SK-N-MC (cell line): ENCODE data around the gene MTFR1L.
A peak's percentile ranks its signal among the peaks of the same experiment; 100 is the strongest.

Source experiments
- DNase-seq: peaks from one replicate; pipeline ENCODE4 v3.0.0-alpha.2; 2011; ENCODE audit warnings: low read depth, low spot score
- H3K27ac ChIP-seq: fragments of 200-600 bp; sonication (generic); 2 replicates; pipeline ENCODE4 v1.5.1; 2016; ENCODE audit warnings: mixed run types
- H3K36me3 ChIP-seq: fragments of 200-600 bp; sonication (generic); 2 replicates; pipeline ENCODE4 v1.6.1; 2017; ENCODE audit warnings: antibody characterized with exemption, low read length, mixed read lengths; ENCODE audit not compliant: insufficient read depth
- H3K4me3 ChIP-seq: fragments of 200-600 bp; sonication (generic); 2 replicates; pipeline ENCODE4 v1.5.1; 2016
- H3K9ac ChIP-seq: fragments of 200-600 bp; sonication (generic); 2 replicates; pipeline ENCODE4 v1.8.0; 2017; ENCODE audit warnings: mixed run types, mixed read lengths; ENCODE audit not compliant: insufficient read length
- H3K9me3 ChIP-seq: fragments of 200-600 bp; sonication (generic); 2 replicates; pipeline ENCODE4 v1.6.1; 2017; ENCODE audit warnings: low read depth, mild to moderate bottlenecking, antibody characterized with exemption, low read length, moderate library complexity, mixed read lengths
- EZH2 ChIP-seq: fragments of 200-600 bp; sonication (generic); IDR thresholded peaks from one replicate; pipeline ENCODE4 v1.6.1; 2017; ENCODE audit warnings: antibody characterized with exemption
- FOXP2 ChIP-seq: optimal IDR thresholded peaks from 2 replicates; pipeline ENCODE3; 2011; ENCODE audit warnings: mild to moderate bottlenecking, moderate library complexity; ENCODE audit not compliant: insufficient read depth; ENCODE audit errors: extremely low read length, control extremely low read depth
- POLR2AphosphoS5 ChIP-seq: IDR thresholded peaks from 2 replicates; pipeline ENCODE4 v1.6.1; 2012; ENCODE audit warnings: mild to moderate bottlenecking, low read depth, low read length, borderline replicate concordance

The MTFR1L gene

DNA sequence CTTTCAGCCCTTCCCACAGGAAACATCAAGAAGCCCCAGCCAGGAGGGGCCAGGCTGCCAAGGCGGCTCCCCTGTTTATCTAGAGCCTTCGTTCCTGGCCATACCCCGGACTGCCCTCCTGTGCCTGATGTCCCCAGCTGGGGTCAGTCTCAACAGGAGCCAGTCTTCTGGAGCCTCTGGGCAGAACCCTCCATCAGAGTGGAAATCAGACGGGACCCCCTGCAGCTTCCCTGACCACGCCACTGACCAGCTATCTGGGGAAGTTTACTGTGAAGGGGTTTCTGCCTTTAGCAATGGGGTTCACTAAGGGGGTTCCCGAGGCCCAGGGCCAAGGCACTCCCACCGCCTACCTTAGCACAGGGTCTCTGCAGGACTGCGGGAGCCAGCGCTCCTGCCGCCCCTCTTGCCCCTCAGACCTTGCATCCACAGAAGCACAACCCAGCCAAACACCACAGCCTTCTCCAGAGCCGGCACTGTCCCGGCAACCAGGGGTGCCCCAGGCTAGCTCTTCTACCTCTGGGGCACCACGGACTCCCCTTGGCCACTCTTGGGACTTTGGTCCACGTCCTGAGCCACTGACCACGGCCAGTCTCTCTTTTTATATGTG, 3.5 kb upstream of the MTFR1L start:
- Histone ChIP-seq H3K9ac (no peak overlapping the region), H3K4me3 (no peak overlapping the region), H3K36me3 (no peaks in the 10 kb centered on the region), H3K9me3 (no peaks in the 10 kb centered on the region), H3K27ac (no peak overlapping the region)
- DNase-seq = no peak
- TF ChIP-seq POLR2AphosphoS5 = no peak
- TF ChIP-seq FOXP2 = no peak
- no peak for TF ChIP-seq EZH2

- H3K27ac ChIP-seq = peak overlapping the region; percentile 86; the same call in 1 of the 2 replicates
- TF ChIP-seq EZH2 (no peak), FOXP2 (no peak), POLR2AphosphoS5 (no peak)
- H3K9me3 ChIP-seq = no peaks in the 10 kb centered on the region
- H3K36me3 ChIP-seq = no peaks in the 10 kb centered on the region
- H3K9ac ChIP-seq = peak overlapping the region; percentile 90
- no peak for DNase-seq
- peak overlapping the region; percentile 98 for H3K4me3 ChIP-seq
These were observed 1.8 kb upstream of the MTFR1L start for GRCh38 chr1:25817840-25818501.

GRCh38 chr1:25818569-25818968, 1.2 kb upstream of the MTFR1L start:
- peak overlapping the region; percentile 98 for H3K4me3 ChIP-seq
- no peaks in the 10 kb centered on the region for H3K36me3 ChIP-seq
- H3K9ac ChIP-seq = peak overlapping the region; percentile 90
- H3K27ac ChIP-seq = peak overlapping the region; percentile 86
- no peak for DNase-seq
- H3K9me3 ChIP-seq = no peaks in the 10 kb centered on the region
- TF ChIP-seq POLR2AphosphoS5 (no peak), FOXP2 (no peak), EZH2 (no peak)

DNA sequence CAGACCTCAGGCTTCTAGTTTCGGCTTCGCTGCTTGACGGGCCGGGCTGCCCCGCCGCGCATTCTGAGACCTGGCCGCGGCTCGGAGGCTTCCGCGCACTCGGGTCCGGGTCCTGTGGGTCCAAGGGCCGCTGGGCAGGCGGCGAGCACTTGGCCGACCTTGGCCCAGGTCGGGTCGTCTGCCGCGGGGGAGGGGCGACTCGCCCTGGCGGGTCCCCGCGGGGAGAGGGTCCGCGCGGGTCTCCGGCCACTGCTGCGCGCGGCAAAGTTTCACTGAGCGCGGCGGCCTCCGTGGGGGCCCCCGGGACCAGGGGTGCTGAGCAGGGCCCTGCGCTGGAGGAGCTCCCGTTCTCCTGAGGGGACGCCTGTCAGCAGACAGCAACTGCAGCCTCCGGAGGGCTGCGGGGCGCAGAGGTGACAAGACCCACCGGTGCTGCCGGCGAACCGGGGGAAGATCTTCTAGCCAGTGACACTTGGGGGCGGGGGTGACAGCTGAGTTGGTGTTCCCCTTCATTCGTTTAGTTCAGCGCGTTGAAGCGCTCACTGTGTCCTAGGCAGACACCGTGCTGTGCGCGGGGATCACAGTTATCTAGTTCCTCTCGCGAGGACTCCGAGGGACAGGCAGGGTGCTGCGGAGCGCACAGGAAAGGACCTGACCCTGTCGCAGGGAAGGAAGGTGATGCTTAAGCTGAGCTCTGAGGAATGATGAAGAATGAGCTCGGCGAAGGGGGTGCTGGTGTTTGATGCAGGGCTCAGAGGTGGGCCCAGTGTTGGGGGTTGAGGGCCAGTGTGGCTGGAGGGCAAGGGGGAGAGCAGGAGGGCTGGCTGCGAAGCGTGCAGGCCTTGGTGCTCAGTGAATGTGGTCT, 725 bp downstream of the MTFR1L start:
- H3K27ac ChIP-seq = no peak overlapping the region; the same call in 1 of the 2 replicates
- TF ChIP-seq FOXP2 = no peak
- 0 out of 2 replicates have a peak, but pooled peaks have one; percentile 7 for TF ChIP-seq POLR2AphosphoS5
- no peak for TF ChIP-seq EZH2
- peak overlapping the region; percentile 90 for H3K9ac ChIP-seq
- DNase-seq = no peak
- H3K36me3 ChIP-seq = no peaks in the 10 kb centered on the region
- H3K4me3 ChIP-seq = peak overlapping the region; percentile 98
- H3K9me3 ChIP-seq = no peaks in the 10 kb centered on the region

GRCh38 chr1:25821112-25821476, 1.3 kb downstream of the MTFR1L start:
- H3K9ac ChIP-seq = peak overlapping the region; percentile 90
- H3K9me3 ChIP-seq = no peaks in the 10 kb centered on the region
- no peak for TF ChIP-seq FOXP2
- TF ChIP-seq POLR2AphosphoS5 = no peak
- TF ChIP-seq EZH2 = no peak
- H3K36me3 ChIP-seq = no peaks in the 10 kb centered on the region; the same call in 1 of the 2 replicates
- DNase-seq = no peak
- peak overlapping the region; percentile 98 for H3K4me3 ChIP-seq
- H3K27ac ChIP-seq = no peak overlapping the region

DNA sequence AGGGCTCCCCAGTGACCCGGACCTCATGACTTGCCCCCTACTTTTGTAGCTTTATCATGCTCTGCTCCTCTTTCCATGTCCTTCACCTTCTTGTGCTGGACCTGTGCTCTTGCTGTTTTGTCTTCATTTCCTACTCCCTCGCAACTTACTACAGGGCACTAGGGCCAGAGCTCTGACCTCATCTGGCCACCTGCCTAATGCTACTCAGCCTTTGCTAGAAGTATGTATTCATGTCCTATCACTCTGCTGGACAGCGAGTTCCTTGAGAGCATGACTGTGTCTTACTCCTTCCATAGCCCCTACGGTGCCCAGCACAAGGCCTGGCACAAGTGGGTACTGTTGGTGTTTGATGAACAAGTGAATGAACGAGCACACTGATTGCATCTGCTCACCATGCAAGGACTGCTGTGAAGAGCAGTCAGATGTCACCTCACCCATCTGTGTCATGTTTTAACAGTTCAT, 1.9 kb downstream of the MTFR1L start:
- Histone ChIP-seq H3K36me3 (peaks cover 3% of the 10 kb centered on the region; the same call in 1 of the 2 replicates), H3K27ac (no peak overlapping the region), H3K4me3 (no peak overlapping the region), H3K9me3 (no peaks in the 10 kb centered on the region), H3K9ac (no peak overlapping the region)
- no peak for TF ChIP-seq EZH2
- TF ChIP-seq POLR2AphosphoS5 = no peak
- no peak for TF ChIP-seq FOXP2
- no peak for DNase-seq

- Histone ChIP-seq H3K36me3 (peaks cover 33% of the 10 kb centered on the region), H3K9me3 (no peaks in the 10 kb centered on the region), H3K4me3 (no peak overlapping the region), H3K9ac (no peak overlapping the region), H3K27ac (no peak overlapping the region)
- DNase-seq = no peak
- TF ChIP-seq EZH2 = no peak
- no peak for TF ChIP-seq FOXP2
- TF ChIP-seq POLR2AphosphoS5 = no peak
These were observed 5.9 kb downstream of the MTFR1L start for GRCh38 chr1:25825605-25826004.

DNA sequence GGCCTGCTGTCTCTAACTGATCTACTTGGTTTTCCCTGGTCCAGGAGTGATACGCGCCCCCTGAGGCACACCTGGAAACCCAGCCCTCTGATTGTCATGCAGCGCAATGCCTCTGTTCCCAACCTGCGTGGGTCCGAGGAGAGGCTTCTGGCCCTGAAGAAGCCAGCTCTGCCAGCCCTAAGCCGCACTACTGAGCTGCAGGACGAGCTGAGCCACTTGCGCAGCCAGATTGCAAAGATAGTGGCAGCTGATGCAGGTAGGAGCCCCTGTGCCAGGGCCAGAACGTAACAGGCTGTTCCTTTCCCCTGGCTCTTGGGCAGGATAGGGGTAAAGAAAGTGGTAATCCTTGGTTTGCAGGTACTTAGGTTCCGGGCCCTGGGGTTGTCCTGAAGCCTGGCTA, 6.8 kb downstream of the MTFR1L start:
- Histone ChIP-seq H3K27ac (no peak overlapping the region), H3K9me3 (no peaks in the 10 kb centered on the region), H3K36me3 (peaks cover 43% of the 10 kb centered on the region), H3K4me3 (no peak overlapping the region), H3K9ac (no peak overlapping the region)
- DNase-seq = no peak
- TF ChIP-seq POLR2AphosphoS5 (no peak), EZH2 (no peak), FOXP2 (no peak)
